B cell (primary cell): ENCODE measurements around the gene GPR62. TPM values are rescaled to one million over a fixed set of nuclear protein-coding genes. Genes with fewer than 3 reads are reported as not detected.

Source experiments
- ATAC-seq: fragments of 200-7000 bp; cut with Tn5 transposase; one replicate; pipeline ENCODE4 v1.10.0; 2021; ENCODE audit warnings: low read depth, mild to moderate bottlenecking, moderate number of reproducible peaks, moderate library complexity
- CTCF ChIA-PET: fragments of 350-600 bp; sonication (Branson Sonifier 250); formaldehyde crosslinking; loops from one replicate; lab custom pipeline; 2021; ENCODE audit warnings: antibody characterized with exemption, inconsistent platforms; lab: Charles Lee
- POLR2A ChIA-PET: fragments of 350-600 bp; sonication (Branson Sonifier 250); formaldehyde crosslinking; loops from one replicate; lab custom pipeline; 2021; ENCODE audit warnings: antibody characterized with exemption; lab: Charles Lee
- DNase-seq: peaks from one replicate; pipeline ENCODE4 v3.0.0; 2013
- H2AFZ ChIP-seq: 2 replicates; pipeline ENCODE4 v1.6.1; 2012; ENCODE audit warnings: mild to moderate bottlenecking, low read depth, low read length; ENCODE audit not compliant: insufficient read depth, poor library complexity, severe bottlenecking
- H3K27ac ChIP-seq, 2 donors: 1 replicate in 1 of 2; 2 replicates in 1 of 2; pipeline ENCODE4 v1.5.1; 2012 to 2013; ENCODE audit warnings: low read length in 2 of 2, mild to moderate bottlenecking in 2 of 2, moderate library complexity in 1 of 2
- H3K27me3 ChIP-seq, 4 experiments: fragments of 200-600 bp in 1 of 4; sonication (generic) in 1 of 4; replicated peaks in 1 of 4; 1 replicate in 2 of 4; 2 replicates in 2 of 4; pipeline versions ENCODE4 v1.6.1 to v1.7.0; 2013 to 2016; ENCODE audit warnings: low read length in 3 of 4, mild to moderate bottlenecking in 2 of 4, mixed read lengths in 1 of 4, moderate library complexity in 1 of 4; ENCODE audit not compliant: insufficient read depth in 4 of 4, control insufficient read depth in 3 of 4; ENCODE audit errors: control extremely low read depth in 1 of 4
- H3K36me3 ChIP-seq, 2 experiments: replicated peaks in 1 of 2; 1 replicate in 1 of 2; 2 replicates in 1 of 2; pipeline versions ENCODE4 v1.6.1 to v1.7.1; 2013; ENCODE audit warnings: low read length in 1 of 2; ENCODE audit not compliant: insufficient read depth in 2 of 2, control insufficient read depth in 1 of 2; ENCODE audit errors: control extremely low read depth in 1 of 2, extremely low read depth in 1 of 2
- H3K4me1 ChIP-seq, 2 donors: fragments of 200-600 bp in 1 of 2; sonication (generic) in 1 of 2; 1 replicate in 1 of 2; 2 replicates in 1 of 2; pipeline versions ENCODE4 v1.5.1 to v1.6.1; 2013 to 2017; ENCODE audit warnings: low read length in 2 of 2; ENCODE audit not compliant: control insufficient read depth in 2 of 2, insufficient read depth in 2 of 2
- H3K4me2 ChIP-seq: replicated peaks from 2 replicates; pipeline ENCODE3; 2012; ENCODE audit warnings: mild to moderate bottlenecking, low read depth, low read length; ENCODE audit not compliant: poor library complexity, severe bottlenecking
- H3K4me3 ChIP-seq, 5 experiments: fragments of 200-600 bp in 1 of 5; sonication (generic) in 1 of 5; 1 replicate in 3 of 5; 2 replicates in 2 of 5; pipeline versions ENCODE4 v1.5.1 to v1.7.0; 2011 to 2016; ENCODE audit warnings: low read length in 4 of 5, mild to moderate bottlenecking in 4 of 5, low read depth in 2 of 5, control low read depth in 1 of 5, moderate library complexity in 1 of 5; ENCODE audit not compliant: insufficient read depth in 1 of 5; ENCODE audit errors: control extremely low read depth in 1 of 5, extremely low read depth in 1 of 5
- H3K79me2 ChIP-seq: fragments of 200-600 bp; sonication (generic); one replicate; pipeline ENCODE4 v1.6.0; 2016; ENCODE audit warnings: low read length; ENCODE audit not compliant: control insufficient read depth, insufficient read depth
- H3K9ac ChIP-seq: fragments of 200-600 bp; sonication (generic); 2 replicates; pipeline ENCODE4 v1.6.1; 2017; ENCODE audit warnings: mild to moderate bottlenecking, low read length, moderate library complexity
- H3K9me3 ChIP-seq, 3 donors: one replicate each; pipeline versions ENCODE4 v1.6.1 to v1.7.1; 2013; ENCODE audit warnings: low read length in 2 of 3; ENCODE audit not compliant: control insufficient read depth in 2 of 3, insufficient read depth in 1 of 3; ENCODE audit errors: control extremely low read depth in 1 of 3
- H4K20me1 ChIP-seq: 2 replicates; pipeline ENCODE4 v1.6.0; 2012; ENCODE audit warnings: mild to moderate bottlenecking, low read length; ENCODE audit not compliant: insufficient read depth, control insufficient read depth, poor library complexity, severe bottlenecking
- H3K27ac Mint-ChIP-seq: one replicate; pipeline ENCODE4 v1.8.0; 2021; ENCODE audit warnings: mixed read lengths
- H3K27me3 Mint-ChIP-seq: one replicate; pipeline ENCODE4 v1.8.0; 2021; ENCODE audit warnings: mixed read lengths
- H3K4me1 Mint-ChIP-seq: one replicate; pipeline ENCODE4 v1.8.0; 2021; ENCODE audit warnings: mixed read lengths
- H3K4me3 Mint-ChIP-seq: one replicate; pipeline ENCODE4 v1.8.0; 2021; ENCODE audit warnings: mixed read lengths
- H3K9me3 Mint-ChIP-seq: one replicate; pipeline ENCODE4 v1.8.0; 2022; ENCODE audit warnings: mixed read lengths; ENCODE audit not compliant: insufficient read depth
- CTCF ChIP-seq: fragments of 200-600 bp; IDR thresholded peaks from one replicate; pipeline ENCODE4 v1.8.0; 2022; ENCODE audit warnings: antibody characterized with exemption, mild to moderate bottlenecking
- EZH2 ChIP-seq: IDR thresholded peaks from 2 replicates; pipeline ENCODE4 v1.6.1; 2012; ENCODE audit warnings: borderline replicate concordance, low read depth, mild to moderate bottlenecking, moderate library complexity, low read length; ENCODE audit not compliant: insufficient read depth, poor library complexity, severe bottlenecking
- WGBS: methylation state at CpG from one replicate; pipeline ENCODE4 v1.1.5; 2013; ENCODE audit warnings: missing lambda C conversion rate; ENCODE audit not compliant: insufficient coverage; 5-methylcytosine and 5-hydroxymethylcytosine counted together
- intact Hi-C: fragments of 100-400 bp; cut with micrococcal nuclease; formaldehyde crosslinking; loops from one replicate; pipeline ENCODE4 v1.10.0; 2022
- polyA plus RNA-seq: library from polyadenylated mRNA; depleted of rRNA; stranded (reverse); fragments of >200 nt; gene quantifications from 2 replicates; pipeline ENCODE4 v1.2.3, GENCODE V29; 2012
- total RNA-seq, 2 donors: library from RNA; stranded (reverse); fragments of 120-200 nt in 1 of 2; gene quantifications; 1 replicate in 1 of 2; 2 replicates in 1 of 2; pipeline versions ENCODE4 v1.2.3 to v1.2.4, GENCODE V29; 2013 to 2022

The GPR62 gene
- total and polyA plus RNA-seq, 2 donors (not counting 1 experiment from before 2014, with no cell fraction given), result not detected

GRCh38 chr3:51931756-51932155, 23.4 kb upstream of the GPR62 start:
- H3K9me3 Mint-ChIP-seq, result no peaks in the 10 kb centered on the region
- H3K4me2 ChIP-seq, result no peak overlapping the region
- no peak overlapping the region for H3K4me3 Mint-ChIP-seq
- no peaks in the 10 kb centered on the region for H3K4me1 Mint-ChIP-seq
- ChIA-PET CTCF (no interaction called here), POLR2A (no interaction called here)
- H3K9ac ChIP-seq, result no peak overlapping the region
- no peak overlapping the region for H2AFZ ChIP-seq
- intact Hi-C loops, result no loop called here
- H3K9me3 ChIP-seq, result no peaks in the 10 kb centered on the region
- H3K79me2 ChIP-seq, result no peaks in the 10 kb centered on the region
- DNase-seq, result no peak
- TF ChIP-seq EZH2 (no peak), CTCF (no peak)
- H3K27ac Mint-ChIP-seq, result no peak overlapping the region
- no peak overlapping the region for H3K4me3 ChIP-seq
- H4K20me1 ChIP-seq, result no peaks in the 10 kb centered on the region
- 100% methylated on average over 5 of the region's 6 CpGs for WGBS
- peaks cover 4 to 42% of the 10 kb centered on the region in 2 experiments for H3K36me3 ChIP-seq
- H3K27me3 Mint-ChIP-seq, result no peaks in the 10 kb centered on the region
- H3K27me3 ChIP-seq, result no peaks in the 10 kb centered on the region
- no peak for ATAC-seq
- no peaks in the 10 kb centered on the region for H3K4me1 ChIP-seq
- H3K27ac ChIP-seq, result no peak overlapping the region

GRCh38 chr3:51932471-51933370, 22.5 kb upstream of the GPR62 start:
- CTCF ChIA-PET, result no interaction called here
- TF ChIP-seq EZH2, result no peak
- no peak for TF ChIP-seq CTCF
- Histone ChIP-seq H3K9ac (no peak overlapping the region), H3K27me3 (no peaks in the 10 kb centered on the region), H3K4me1 (no peaks in the 10 kb centered on the region), H4K20me1 (no peaks in the 10 kb centered on the region), H3K36me3 (peaks cover 4 to 50% of the 10 kb centered on the region in 2 experiments), H2AFZ (no peak overlapping the region), H3K79me2 (no peaks in the 10 kb centered on the region), H3K4me2 (no peak overlapping the region), H3K27ac (no peak overlapping the region), H3K4me3 (no peak overlapping the region), H3K9me3 (no peaks in the 10 kb centered on the region)
- H3K4me1 Mint-ChIP-seq, result no peaks in the 10 kb centered on the region
- ATAC-seq (no peak), DNase-seq (no peak)
- 91% methylated on average over 15 of the region's 15 CpGs for WGBS
- POLR2A ChIA-PET, result no interaction called here
- no peak overlapping the region for H3K4me3 Mint-ChIP-seq
- H3K27ac Mint-ChIP-seq, result no peak overlapping the region
- no peaks in the 10 kb centered on the region for H3K9me3 Mint-ChIP-seq
- H3K27me3 Mint-ChIP-seq, result no peaks in the 10 kb centered on the region
- intact Hi-C loops, result no loop called here
